Breast epithelium (tissue), 4 donors: ENCODE results near the gene RDX. TPM values are rescaled to one million over a fixed set of nuclear protein-coding genes. Genes with fewer than 3 reads are reported as not detected.
A peak's percentile ranks its signal among the peaks of the same experiment; 100 is the strongest.
"Not testable (repeated sequence)": the region's sequence is repeated elsewhere in the genome, so short reads cannot be mapped to it uniquely, and the experiment has no call there.

Source experiments
- DNase-seq, 2 donors: peaks; one replicate each; pipeline ENCODE4 v3.0.0-alpha.2; 2019; ENCODE audit warnings: low spot score in 2 of 2
- H3K27ac ChIP-seq, 2 donors: fragments of 200-600 bp; sonication (generic) in 1 of 2; one replicate each; pipeline ENCODE4 v1.5.1; 2016 to 2019; ENCODE audit warnings: mild to moderate bottlenecking in 1 of 2
- H3K27me3 ChIP-seq, 2 donors: fragments of 200-600 bp; sonication (generic) in 1 of 2; one replicate each; pipeline versions ENCODE4 v1.5.1 to v1.6.0; 2017 to 2019; ENCODE audit warnings: control low read depth in 1 of 2, mild to moderate bottlenecking in 1 of 2
- H3K36me3 ChIP-seq: fragments of 200-600 bp; one replicate; pipeline ENCODE4 v1.5.1; 2019
- H3K4me1 ChIP-seq, 2 donors: fragments of 200-600 bp; sonication (generic); one replicate each; pipeline ENCODE4 v1.5.1; 2016 to 2019; ENCODE audit warnings: control low read depth in 1 of 2
- H3K4me3 ChIP-seq, 3 donors: fragments of 200-600 bp; sonication (generic); 1 replicate in 2 of 3; 2 replicates in 1 of 3; pipeline ENCODE4 v1.5.1; 2016 to 2019; ENCODE audit warnings: mild to moderate bottlenecking in 3 of 3, moderate library complexity in 2 of 3
- H3K9me3 ChIP-seq, 2 donors: fragments of 200-600 bp; sonication (generic) in 1 of 2; one replicate each; pipeline ENCODE4 v1.5.1; 2016 to 2019; ENCODE audit warnings: control low read depth in 1 of 2
- POLR2A ChIP-seq: fragments of 450-650 bp; IDR thresholded peaks from one replicate; pipeline ENCODE4 v1.6.1; 2016; ENCODE audit warnings: antibody characterized with exemption, mild to moderate bottlenecking, moderate library complexity
- POLR2AphosphoS5 ChIP-seq, 3 donors: sonication (generic); formaldehyde crosslinking; IDR thresholded peaks; one replicate each; pipeline ENCODE4 v1.6.1; 2017; ENCODE audit warnings: antibody characterized with exemption in 3 of 3
- intact Hi-C: fragments of 100-400 bp; cut with DNase I; formaldehyde crosslinking; loops from one replicate; pipeline ENCODE4 v1.15.1; 2023; ENCODE audit warnings: low total_unique reads
- total RNA-seq, 3 donors: library from RNA; depleted of rRNA; stranded (reverse); fragments of >200 nt; gene quantifications; one replicate each; pipeline ENCODE4 v1.1.0, GENCODE V29; 2016
- TF ChIP-seq, protein P1 (sequence below), 3 donors: fragments of 450-650 bp; IDR thresholded peaks; one replicate each; pipeline ENCODE4 v1.5.1; 2016 to 2017; ENCODE audit warnings: antibody characterized with exemption in 3 of 3, mild to moderate bottlenecking in 3 of 3, moderate library complexity in 3 of 3

Gene RDX
- total RNA-seq, 3 donors from 2014 or later: 53.4 to 88.7 (median 53.7) TPM

GRCh38 chr11:110294509-110294908, 1.9 kb downstream of the RDX start:
- Histone ChIP-seq H3K4me1 (peaks cover 0 to 7% of the 10 kb centered on the region in 2 donors), H3K27ac (no peak overlapping the region), H3K27me3 (no peaks in the 10 kb centered on the region), H3K36me3 (no peaks in the 10 kb centered on the region), H3K4me3 (peak overlapping the region in 2 of 3 donors; percentile 44 to 91), H3K9me3 (no peaks in the 10 kb centered on the region)
- TF ChIP-seq POLR2A (no peak), POLR2AphosphoS5 (IDR thresholded peaks at IDR 0.05) (no peak)
- TF ChIP-seq, protein P1, sequence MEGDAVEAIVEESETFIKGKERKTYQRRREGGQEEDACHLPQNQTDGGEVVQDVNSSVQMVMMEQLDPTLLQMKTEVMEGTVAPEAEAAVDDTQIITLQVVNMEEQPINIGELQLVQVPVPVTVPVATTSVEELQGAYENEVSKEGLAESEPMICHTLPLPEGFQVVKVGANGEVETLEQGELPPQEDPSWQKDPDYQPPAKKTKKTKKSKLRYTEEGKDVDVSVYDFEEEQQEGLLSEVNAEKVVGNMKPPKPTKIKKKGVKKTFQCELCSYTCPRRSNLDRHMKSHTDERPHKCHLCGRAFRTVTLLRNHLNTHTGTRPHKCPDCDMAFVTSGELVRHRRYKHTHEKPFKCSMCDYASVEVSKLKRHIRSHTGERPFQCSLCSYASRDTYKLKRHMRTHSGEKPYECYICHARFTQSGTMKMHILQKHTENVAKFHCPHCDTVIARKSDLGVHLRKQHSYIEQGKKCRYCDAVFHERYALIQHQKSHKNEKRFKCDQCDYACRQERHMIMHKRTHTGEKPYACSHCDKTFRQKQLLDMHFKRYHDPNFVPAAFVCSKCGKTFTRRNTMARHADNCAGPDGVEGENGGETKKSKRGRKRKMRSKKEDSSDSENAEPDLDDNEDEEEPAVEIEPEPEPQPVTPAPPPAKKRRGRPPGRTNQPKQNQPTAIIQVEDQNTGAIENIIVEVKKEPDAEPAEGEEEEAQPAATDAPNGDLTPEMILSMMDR (IDR thresholded peaks at IDR 0.05): no peak
- DNase-seq: no peak
- intact Hi-C loops: no loop called here

GRCh38 chr11:110293389-110293788, 3.0 kb downstream of the RDX start:
- TF ChIP-seq POLR2A: no peak
- no peak for TF ChIP-seq POLR2AphosphoS5 (IDR thresholded peaks at IDR 0.05)
- TF ChIP-seq, protein P1 (IDR thresholded peaks at IDR 0.05): no peak
- no peak overlapping the region for H3K27ac ChIP-seq
- DNase-seq: no peak
- H3K4me3 ChIP-seq: no peak overlapping the region
- H3K27me3 ChIP-seq: no peaks in the 10 kb centered on the region
- intact Hi-C loops: no loop called here
- H3K4me1 ChIP-seq: peaks cover 0 to 7% of the 10 kb centered on the region in 2 donors
- no peaks in the 10 kb centered on the region for H3K36me3 ChIP-seq
- no peaks in the 10 kb centered on the region for H3K9me3 ChIP-seq

DNA sequence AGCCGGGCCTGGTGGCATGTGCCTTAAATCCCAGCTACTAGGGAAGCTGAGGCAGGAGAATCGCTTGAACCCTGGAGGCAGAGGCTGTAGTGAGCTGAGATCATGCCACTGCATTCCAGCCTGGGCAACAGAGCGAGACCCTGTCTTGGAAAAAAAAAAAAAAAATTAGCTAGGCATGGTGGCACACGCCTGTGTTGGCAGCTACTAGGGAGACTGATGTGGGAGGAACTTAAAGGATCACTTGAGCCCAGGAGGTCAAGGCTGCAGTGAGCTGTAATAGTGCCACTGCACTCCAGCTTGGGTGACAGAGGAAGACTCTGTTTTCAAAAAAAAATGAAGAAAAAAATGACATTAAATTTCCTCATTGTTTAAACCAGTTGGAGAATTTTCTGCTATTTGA, 4.3 kb downstream of the RDX start:
- intact Hi-C loops: not testable (repeated sequence)
- H3K4me1 ChIP-seq: peaks cover 0 to 10% of the 10 kb centered on the region in 2 donors

GRCh38 chr11:110290591-110291334, 5.7 kb downstream of the RDX start:
- no peaks in the 10 kb centered on the region for H3K36me3 ChIP-seq
- intact Hi-C loops: no loop called here
- DNase-seq: no peak
- no peaks in the 10 kb centered on the region for H3K9me3 ChIP-seq
- TF ChIP-seq POLR2AphosphoS5 (IDR thresholded peaks at IDR 0.05) (no peak), POLR2A (no peak)
- TF ChIP-seq, protein P1 (IDR thresholded peaks at IDR 0.05): no peak
- no peaks in the 10 kb centered on the region for H3K27me3 ChIP-seq
- no peak overlapping the region for H3K27ac ChIP-seq
- peaks cover 0 to 10% of the 10 kb centered on the region in 2 donors for H3K4me1 ChIP-seq
- no peak overlapping the region for H3K4me3 ChIP-seq

More for the DNA sequence above, 4.3 kb downstream of the RDX start:
- not testable (repeated sequence) for H3K9me3 ChIP-seq, H3K27ac ChIP-seq, H3K27me3 ChIP-seq, DNase-seq, H3K4me3 ChIP-seq, H3K36me3 ChIP-seq

DNA sequence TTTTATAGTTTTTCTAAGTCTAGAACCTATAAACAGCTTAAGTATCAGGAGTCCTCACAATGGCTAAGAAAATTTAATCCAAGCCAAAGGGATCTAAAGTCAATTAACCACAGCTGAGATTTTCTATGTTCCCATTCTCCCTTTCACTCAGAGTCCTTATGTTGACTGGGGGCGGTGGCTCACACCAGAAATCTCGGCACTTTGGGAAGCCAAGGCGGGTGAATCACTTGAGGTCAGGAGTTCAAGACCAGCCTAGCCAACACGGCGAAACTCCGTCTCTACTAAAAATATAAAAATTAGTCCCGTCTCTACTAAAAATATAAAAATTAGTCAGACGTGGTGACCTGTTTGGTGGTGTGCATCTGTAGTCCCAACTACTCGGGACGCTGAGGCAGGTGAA, 6.9 kb downstream of the RDX start:
- DNase-seq: no peak
- Histone ChIP-seq H3K36me3 (no peaks in the 10 kb centered on the region), H3K27ac (no peak overlapping the region), H3K4me3 (no peak overlapping the region), H3K4me1 (peaks cover 0 to 4% of the 10 kb centered on the region in 2 donors), H3K27me3 (no peaks in the 10 kb centered on the region), H3K9me3 (no peaks in the 10 kb centered on the region)
- TF ChIP-seq POLR2AphosphoS5 (IDR thresholded peaks at IDR 0.05) (no peak), POLR2A (no peak)
- TF ChIP-seq, protein P1 (IDR thresholded peaks at IDR 0.05): no peak
- intact Hi-C loops: no loop called here
